GM18505 (cell line): ENCODE data around the gene FAM193A.
A peak's percentile ranks its signal among the peaks of the same experiment; 100 is the strongest.

ENCODE experiments used
- ATAC-seq: cut with Tn5 transposase; IDR thresholded peaks from one replicate; pipeline ENCODE4 v1.9.1; 2021; ENCODE audit not compliant: unreplicated experiment
- POLR2A ChIP-seq: IDR thresholded peaks from 4 replicates; pipeline ENCODE4 v1.6.1; 2011; ENCODE audit warnings: borderline replicate concordance; ENCODE audit not compliant: insufficient read depth, insufficient read length; ENCODE audit errors: extremely low read depth

FAM193A gene

GRCh38 chr4:2536193-2537010 is at the start of gene FAM193A:
TSS of gene FAM193A (plus strand) at chr4:2536647. CDS start at chr4:2536916, 269 bp downstream.
- TF ChIP-seq POLR2A: peak; percentile 51
- peak; percentile 83 for ATAC-seq

- TF ChIP-seq POLR2A: no peak
- no peak for ATAC-seq
Observed at GRCh38 chr4:2486981-2487380, 49.5 kb upstream of the FAM193A start.

GRCh38 chr4:2487632-2488031 is 48.8 kb upstream of the FAM193A start:
- ATAC-seq: no peak
- TF ChIP-seq POLR2A: no peak

GRCh38 chr4:2489081-2489805 is 47.2 kb upstream of the FAM193A start:
- no peak for ATAC-seq
- no peak for TF ChIP-seq POLR2A

GRCh38 chr4:2489841-2490552 is 46.5 kb upstream of the FAM193A start:
- no peak for ATAC-seq
- TF ChIP-seq POLR2A: no peak

GRCh38 chr4:2492970-2493369 is 43.5 kb upstream of the FAM193A start:
- no peak for TF ChIP-seq POLR2A
- ATAC-seq: no peak

- ATAC-seq: no peak
- no peak for TF ChIP-seq POLR2A
Observed at GRCh38 chr4:2494992-2495391, 41.5 kb upstream of the FAM193A start.

- ATAC-seq: no peak
- no peak for TF ChIP-seq POLR2A
Observed at GRCh38 chr4:2497324-2497723, 39.1 kb upstream of the FAM193A start.

- no peak for TF ChIP-seq POLR2A
- ATAC-seq: peak; percentile 94
Observed at GRCh38 chr4:2497931-2498330, 38.5 kb upstream of the FAM193A start.

GRCh38 chr4:2500547-2500946 is 35.9 kb upstream of the FAM193A start:
- ATAC-seq: no peak
- TF ChIP-seq POLR2A: no peak

GRCh38 chr4:2501034-2501594 is 35.3 kb upstream of the FAM193A start:
- TF ChIP-seq POLR2A: no peak
- no peak for ATAC-seq

- ATAC-seq: no peak
- TF ChIP-seq POLR2A: no peak
Observed at GRCh38 chr4:2503809-2504208, 32.6 kb upstream of the FAM193A start.

- no peak for ATAC-seq
- no peak for TF ChIP-seq POLR2A
Observed at GRCh38 chr4:2507259-2507658, 29.2 kb upstream of the FAM193A start.
